Measurements from ENCODE around the gene SPATA17. TPM values are rescaled to one million over a fixed set of nuclear protein-coding genes. Genes with fewer than 3 reads are reported as not detected.

The SPATA17 gene
- total RNA-seq, 2 experiments from 2014 or later, result not detected

GRCh38 chr1:217703326-217703725 is 72.2 kb downstream of the SPATA17 start:
- Mint-ChIP-seq H3K4me1 (ENCODE audit: low read depth) (no peaks in the 10 kb centered on the region), H3K36me3 (ENCODE audit: low read depth) (no peaks in the 10 kb centered on the region), H3K27ac (no peak overlapping the region), H3K9me3 (peaks cover 6% of the 10 kb centered on the region), H3K4me3 (no peak overlapping the region), H3K27me3 (peaks cover 4% of the 10 kb centered on the region)
- ATAC-seq, result no peak
- CTCF ChIA-PET, result no interaction called here
- TF ChIP-seq CTCF (IDR thresholded peaks at IDR 0.05), result no peak
- POLR2A ChIA-PET, result no interaction called here
- intact Hi-C loops (cut with micrococcal nuclease), result no loop called here
- no peak for DNase-seq

DNA sequence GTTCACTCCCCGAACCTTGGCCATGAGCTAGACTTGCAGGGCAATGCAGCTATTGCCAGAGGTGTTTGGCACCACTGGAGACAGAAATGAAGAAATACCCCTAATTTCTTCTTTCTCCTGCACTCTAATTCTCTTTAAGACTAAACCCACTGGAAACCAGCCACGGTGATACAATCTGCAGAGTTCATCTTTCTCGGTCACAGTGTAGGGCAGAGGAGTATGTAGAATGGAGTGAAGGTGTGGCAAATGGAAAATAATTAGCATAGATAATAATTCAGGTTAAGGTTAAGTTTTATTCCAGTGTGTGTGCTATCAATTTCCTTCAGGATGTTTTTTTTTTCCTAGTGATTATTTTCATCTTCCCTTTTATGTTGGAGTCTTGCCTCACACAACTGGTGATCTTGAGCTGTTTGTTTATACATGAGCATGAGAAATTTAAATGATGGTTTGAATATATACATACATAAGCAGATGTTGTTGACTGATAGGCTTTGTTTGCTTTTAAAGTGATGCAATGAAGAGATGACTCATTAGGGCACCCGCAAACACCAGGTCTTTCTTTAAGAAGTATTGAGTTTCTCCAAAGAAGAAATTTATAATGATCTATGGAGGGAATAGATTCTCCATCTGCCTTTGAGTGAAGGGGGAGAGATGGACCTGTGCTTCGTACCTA is 81.9 kb downstream of the SPATA17 start:
- POLR2A ChIA-PET, result no interaction called here
- H3K9me3 Mint-ChIP-seq, result peaks cover 1% of the 10 kb centered on the region
- H3K27ac Mint-ChIP-seq, result no peak overlapping the region
- H3K27me3 Mint-ChIP-seq, result peaks cover 2% of the 10 kb centered on the region
- ATAC-seq (no peak), DNase-seq (no peak)
- no peaks in the 10 kb centered on the region for H3K4me1 Mint-ChIP-seq (ENCODE audit: low read depth)
- no peaks in the 10 kb centered on the region for H3K36me3 Mint-ChIP-seq (ENCODE audit: low read depth)
- CTCF ChIA-PET, result no interaction called here
- no peak overlapping the region for H3K4me3 Mint-ChIP-seq
- TF ChIP-seq CTCF (IDR thresholded peaks at IDR 0.05), result no peak
- intact Hi-C loops (cut with micrococcal nuclease), result no loop called here

DNA sequence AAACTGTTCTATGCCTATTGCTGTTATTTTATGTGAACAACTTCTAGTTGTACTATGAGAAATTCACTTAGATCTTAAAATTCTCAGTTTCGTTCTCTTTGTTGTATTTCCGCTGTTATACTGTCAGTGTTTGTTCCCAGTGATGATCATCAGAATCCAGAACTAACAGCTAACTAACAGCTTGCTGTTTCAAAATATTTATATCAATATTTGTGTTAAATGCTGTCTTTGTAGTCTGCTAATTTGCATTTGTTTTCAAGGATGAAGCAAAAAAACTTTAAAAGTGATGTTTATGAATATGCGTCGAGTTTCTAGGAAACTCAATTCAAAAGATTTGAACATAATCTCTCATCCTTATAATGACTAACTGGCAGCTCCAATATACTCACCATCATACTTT is 84.5 kb downstream of the SPATA17 start:
- H3K27ac Mint-ChIP-seq, result no peak overlapping the region

GRCh38 chr1:217717959-217718358 is 86.8 kb downstream of the SPATA17 start:
- ChIA-PET CTCF (no interaction called here), POLR2A (no interaction called here)
- no peak overlapping the region for H3K4me3 Mint-ChIP-seq
- H3K36me3 Mint-ChIP-seq (ENCODE audit: low read depth), result no peaks in the 10 kb centered on the region
- H3K4me1 Mint-ChIP-seq (ENCODE audit: low read depth), result no peaks in the 10 kb centered on the region
- H3K9me3 Mint-ChIP-seq, result peaks cover 3% of the 10 kb centered on the region
- H3K27ac Mint-ChIP-seq, result no peak overlapping the region
- intact Hi-C loops (cut with micrococcal nuclease), result no loop called here
- no peak for TF ChIP-seq CTCF (IDR thresholded peaks at IDR 0.05)
- ATAC-seq, result no peak
- DNase-seq, result no peak
- peaks cover 2% of the 10 kb centered on the region for H3K27me3 Mint-ChIP-seq

More for the DNA sequence above, 84.5 kb downstream of the SPATA17 start:
- H3K36me3 Mint-ChIP-seq (ENCODE audit: low read depth), result no peaks in the 10 kb centered on the region
- peaks cover 3% of the 10 kb centered on the region for H3K9me3 Mint-ChIP-seq
- DNase-seq (no peak), ATAC-seq (no peak)
- no peak overlapping the region for H3K4me3 Mint-ChIP-seq
- H3K4me1 Mint-ChIP-seq (ENCODE audit: low read depth), result no peaks in the 10 kb centered on the region
- ChIA-PET POLR2A (no interaction called here), CTCF (no interaction called here)
- intact Hi-C loops (cut with micrococcal nuclease), result no loop called here
- peaks cover 2% of the 10 kb centered on the region for H3K27me3 Mint-ChIP-seq
- TF ChIP-seq CTCF (IDR thresholded peaks at IDR 0.05), result no peak

- ChIA-PET CTCF (interaction anchor here (0.6 kb wide), 1 partner anchor 107 kb away, joined by 3 read pairs; no protein-coding TSS in a partner anchor), POLR2A (no interaction called here)
- H3K9me3 Mint-ChIP-seq, result peaks cover 2% of the 10 kb centered on the region
- intact Hi-C loops (cut with micrococcal nuclease), result no loop called here
- H3K4me1 Mint-ChIP-seq (ENCODE audit: low read depth), result no peaks in the 10 kb centered on the region
- no peak overlapping the region for H3K27ac Mint-ChIP-seq
- H3K4me3 Mint-ChIP-seq, result no peak overlapping the region
- H3K27me3 Mint-ChIP-seq, result peaks cover 2% of the 10 kb centered on the region
- no peaks in the 10 kb centered on the region for H3K36me3 Mint-ChIP-seq (ENCODE audit: low read depth)
- DNase-seq (no peak), ATAC-seq (no peak)
- no peak for TF ChIP-seq CTCF (IDR thresholded peaks at IDR 0.05)
Measured at GRCh38 chr1:217718873-217719272, 87.7 kb downstream of the SPATA17 start.
